GM20000 (cell line): ENCODE results near the gene CNTN1.

Experiments used
- DNase-seq: peaks from one replicate; pipeline ENCODE4 v3.0.0; 2012; ENCODE audit warnings: low spot score
- CTCF ChIP-seq: IDR thresholded peaks from 2 replicates; pipeline ENCODE4 v1.5.1; 2012; ENCODE audit warnings: mild to moderate bottlenecking, control low read depth; ENCODE audit errors: extremely low read depth, missing control alignments

CNTN1 gene

DNA sequence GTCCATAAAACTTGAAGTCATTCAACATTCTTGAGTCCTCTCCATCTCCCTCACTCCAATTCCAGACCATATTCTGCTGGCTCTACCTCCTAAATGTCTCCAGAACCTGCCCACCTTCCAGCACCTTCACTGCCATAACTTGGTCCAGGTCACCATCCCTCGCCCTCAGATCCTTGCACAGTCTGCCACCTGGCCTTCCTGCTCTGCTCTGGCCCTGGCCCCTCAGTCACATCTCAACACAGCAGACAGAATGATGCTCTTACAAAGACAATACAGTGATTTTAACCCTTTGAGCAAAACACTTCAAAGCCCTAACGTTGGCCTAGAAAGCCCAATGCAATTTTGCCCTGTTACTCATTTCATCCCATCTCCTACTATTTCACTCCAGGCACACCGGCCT, 414.1 kb downstream of the CNTN1 start:
- no peak for TF ChIP-seq CTCF
- no peak for DNase-seq

GRCh38 chr12:41108032-41108431, 415.8 kb downstream of the CNTN1 start:
- DNase-seq = no peak
- no peak for TF ChIP-seq CTCF

- DNase-seq = no peak
- no peak for TF ChIP-seq CTCF
Observed at GRCh38 chr12:41112903-41113302, 420.7 kb downstream of the CNTN1 start.

- no peak for TF ChIP-seq CTCF
- DNase-seq = no peak
Observed at GRCh38 chr12:41120211-41120610, 428.0 kb downstream of the CNTN1 start.

GRCh38 chr12:41121374-41121773, 429.1 kb downstream of the CNTN1 start:
- TF ChIP-seq CTCF = no peak
- no peak for DNase-seq
